HG02981 (cell line): Measurements from ENCODE around the gene CSTPP1.
"Not testable (repeated sequence)": the region's sequence is repeated elsewhere in the genome, so short reads cannot be mapped to it uniquely, and the experiment has no call there.

Experiments
- ATAC-seq: cut with Tn5 transposase; IDR thresholded peaks from one replicate; pipeline ENCODE4 v1.9.1; 2021; ENCODE audit warnings: mild to moderate bottlenecking, moderate library complexity; ENCODE audit not compliant: unreplicated experiment

CSTPP1 gene

DNA sequence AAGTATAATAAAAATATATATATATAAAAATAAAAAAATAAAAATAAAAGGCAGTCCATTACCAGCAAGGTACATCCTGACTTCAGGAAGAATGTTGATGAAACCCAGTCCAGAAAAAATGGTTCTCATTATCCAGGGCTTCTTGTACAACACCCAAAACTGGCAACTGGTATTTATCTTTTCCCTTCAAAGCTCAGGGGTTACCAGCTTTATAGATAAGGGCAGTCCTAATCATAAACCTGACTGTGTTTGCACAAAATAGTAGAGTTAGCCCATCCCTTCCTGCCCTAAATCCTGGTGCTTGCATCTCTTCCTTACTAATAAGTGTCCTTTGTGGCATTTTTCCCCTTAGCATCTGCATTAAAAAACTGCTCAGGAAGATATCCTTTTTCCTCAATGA, 97.5 kb downstream of the CSTPP1 start:
- no peak for ATAC-seq

DNA sequence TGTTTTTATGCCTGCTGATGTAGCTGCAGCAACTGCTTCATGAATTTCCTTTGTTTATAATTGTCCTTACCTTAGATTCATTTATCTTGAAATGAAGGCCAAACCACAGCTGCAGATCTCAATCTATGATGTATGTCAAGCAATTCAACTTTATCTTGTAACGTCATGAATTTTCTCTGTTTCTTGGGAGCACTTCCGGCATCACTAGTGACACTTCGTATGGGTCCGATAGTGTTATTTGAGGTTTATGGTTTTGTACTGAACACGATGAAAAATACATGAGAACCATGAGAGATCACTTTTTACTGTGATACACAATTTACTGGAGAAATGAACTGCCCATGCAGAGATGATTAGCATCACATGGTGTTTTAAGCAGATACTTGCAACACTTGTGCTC, 98.5 kb downstream of the CSTPP1 start:
- ATAC-seq = no peak

DNA sequence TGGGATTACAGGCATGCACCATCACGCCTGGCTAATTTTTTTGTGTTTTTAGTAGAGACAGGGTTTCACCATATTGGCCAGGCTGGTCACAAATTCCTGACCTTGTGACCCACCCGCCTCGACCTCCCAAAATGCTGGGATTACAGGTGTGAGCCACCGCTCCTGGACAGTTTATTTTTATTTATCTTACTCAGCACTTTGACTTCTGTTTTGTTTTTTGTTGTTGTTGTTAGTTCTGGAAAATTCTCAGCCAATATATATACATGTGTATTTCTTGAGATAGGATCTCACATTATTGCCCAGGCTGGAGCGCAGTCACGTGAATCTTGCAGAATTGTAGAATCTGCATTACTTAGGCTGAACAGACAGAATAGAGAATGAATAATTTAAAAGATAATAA, 107.6 kb downstream of the CSTPP1 start:
- ATAC-seq = no peak

DNA sequence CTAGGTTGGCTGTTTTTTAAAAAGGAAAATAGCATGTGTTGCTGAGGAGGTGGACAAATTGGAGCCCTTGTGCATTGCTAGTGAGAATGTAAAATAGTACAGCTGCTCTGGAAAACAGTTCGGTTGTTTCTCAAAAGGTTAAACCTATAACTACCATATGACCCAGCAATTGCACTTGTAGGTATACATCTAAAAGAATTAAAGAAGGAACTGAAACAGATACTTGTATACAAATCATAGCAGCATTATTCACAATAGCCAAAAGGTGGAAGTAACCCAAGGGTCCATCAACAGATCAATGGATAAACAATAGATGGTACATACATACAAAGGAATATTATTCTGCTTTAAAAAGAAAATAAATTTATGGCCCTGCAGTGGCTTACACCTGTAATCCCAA, 111.4 kb downstream of the CSTPP1 start:
- ATAC-seq = no peak

DNA sequence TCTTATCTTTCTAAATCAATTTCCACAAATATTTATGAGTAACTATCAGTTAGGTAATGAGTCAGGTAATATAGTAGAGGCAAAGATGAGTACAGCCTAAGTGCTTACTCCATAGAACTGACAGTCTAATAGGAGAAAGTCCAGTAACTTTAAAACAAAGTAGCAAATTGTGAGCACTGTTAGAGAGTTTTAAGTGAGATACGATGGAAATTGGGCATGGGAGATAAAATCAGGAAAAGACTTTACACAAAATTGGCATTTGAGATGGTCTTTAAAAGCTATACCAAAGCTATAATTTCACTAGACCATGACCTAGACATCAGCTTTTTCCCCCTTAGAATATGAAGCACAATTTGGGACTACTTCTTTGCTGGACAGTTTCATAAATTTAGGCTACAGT, 113.7 kb downstream of the CSTPP1 start:
- no peak for ATAC-seq

DNA sequence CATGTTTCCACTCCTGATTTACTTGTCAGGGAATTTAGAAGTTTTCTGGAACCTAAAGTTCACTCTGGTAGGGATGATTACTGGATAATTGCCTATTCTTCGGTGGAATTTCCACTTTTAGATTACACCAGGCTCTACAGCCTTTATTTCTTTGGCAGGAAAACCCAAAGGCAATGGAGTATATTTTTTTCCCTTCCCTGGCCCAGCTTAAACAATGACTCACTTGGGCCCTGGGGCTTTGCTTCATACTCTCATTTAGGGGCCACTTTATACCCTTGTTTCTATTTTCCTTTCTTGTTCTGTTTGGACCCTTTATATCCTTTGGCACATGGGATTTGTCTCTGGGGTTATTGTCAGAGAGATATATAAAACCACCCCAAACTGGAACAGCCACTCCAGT, 114.7 kb downstream of the CSTPP1 start:
- no peak for ATAC-seq

DNA sequence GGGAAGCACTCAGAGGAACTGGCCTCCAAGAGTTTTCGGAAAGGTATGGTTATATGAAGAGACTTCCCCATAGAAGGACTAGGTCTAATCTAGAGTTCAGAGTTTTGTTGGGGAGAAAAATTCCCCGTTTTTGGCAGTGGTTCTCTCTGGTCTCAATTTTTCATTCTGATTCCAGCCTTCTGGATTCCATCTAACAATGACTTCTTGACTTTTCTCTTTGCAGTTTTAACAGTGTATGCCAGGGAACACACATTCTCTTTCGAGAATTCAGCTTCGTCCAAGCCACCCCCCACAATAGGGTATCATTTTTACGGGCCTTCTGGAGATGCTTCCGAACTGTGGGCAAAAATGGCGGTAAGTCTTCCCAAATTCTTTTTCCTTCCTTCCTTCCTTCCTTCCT, 115.6 kb downstream of the CSTPP1 start:
- ATAC-seq = no peak

DNA sequence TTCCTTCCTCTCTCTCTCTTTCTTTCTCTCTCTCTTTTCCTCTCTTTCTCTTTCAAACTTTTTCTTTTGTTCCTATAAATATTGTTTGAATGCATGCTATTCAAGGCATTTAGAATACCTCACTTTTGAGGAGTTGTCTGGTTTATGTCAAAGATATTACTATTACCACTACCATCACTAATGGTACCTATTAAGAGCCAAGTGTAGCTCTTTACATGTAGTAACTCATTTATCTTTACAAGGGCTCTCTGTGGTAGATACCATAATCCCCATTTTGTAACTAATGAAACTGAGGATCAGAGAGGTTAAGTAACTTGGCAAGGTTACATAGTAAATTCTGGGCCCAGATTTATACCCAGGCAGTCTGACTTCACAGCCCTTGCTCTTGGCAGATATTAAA, 116.0 kb downstream of the CSTPP1 start:
- ATAC-seq = no peak

DNA sequence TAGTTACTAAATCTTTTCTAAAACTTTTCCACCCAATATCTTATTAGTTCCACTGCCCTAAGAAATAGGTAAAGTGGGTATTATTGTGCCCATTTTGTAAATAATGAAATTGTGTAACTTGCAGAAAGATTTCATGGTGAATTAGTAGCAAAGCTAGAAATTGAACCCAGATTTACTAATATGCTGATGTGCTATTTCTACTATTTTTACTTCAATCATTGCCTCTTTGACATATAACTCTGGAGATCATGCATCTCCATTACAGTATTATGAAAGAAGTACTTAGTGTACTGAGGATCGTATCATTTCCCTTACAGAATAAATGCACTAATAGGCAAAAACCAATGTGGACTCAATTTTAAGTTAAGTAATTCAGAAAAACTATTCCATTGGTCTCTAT, 119.0 kb downstream of the CSTPP1 start:
- ATAC-seq = no peak

DNA sequence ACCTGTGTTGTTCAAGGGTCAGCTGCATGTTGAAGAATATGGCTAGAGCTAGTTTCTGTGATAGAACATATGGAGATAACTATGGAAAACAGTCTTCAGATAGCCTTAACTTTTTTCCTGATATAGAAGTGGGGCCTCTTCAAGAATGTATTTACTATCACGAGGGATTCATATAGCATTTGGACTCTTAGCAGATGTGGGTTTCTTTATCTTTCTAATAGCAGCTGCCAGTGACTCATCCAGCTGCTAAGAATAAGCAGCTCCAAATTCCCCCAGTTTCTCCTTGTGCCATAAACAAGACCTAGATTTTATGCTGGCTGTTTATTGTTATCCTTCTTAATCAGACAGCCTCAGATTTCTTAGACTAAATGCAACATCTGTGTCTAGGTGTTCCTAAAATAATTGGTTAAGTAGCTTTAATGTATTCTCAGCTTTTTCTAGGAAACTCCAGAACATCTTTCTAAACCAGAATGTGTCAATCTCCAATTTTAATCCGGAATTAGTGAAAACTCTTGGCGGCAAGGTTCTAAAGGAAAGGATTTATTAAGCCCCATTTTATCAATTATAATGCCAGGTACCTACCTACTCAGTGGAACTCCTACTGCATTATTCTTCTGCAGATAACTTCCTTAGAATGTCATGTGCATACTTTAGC, 119.8 kb downstream of the CSTPP1 start:
- no peak for ATAC-seq

DNA sequence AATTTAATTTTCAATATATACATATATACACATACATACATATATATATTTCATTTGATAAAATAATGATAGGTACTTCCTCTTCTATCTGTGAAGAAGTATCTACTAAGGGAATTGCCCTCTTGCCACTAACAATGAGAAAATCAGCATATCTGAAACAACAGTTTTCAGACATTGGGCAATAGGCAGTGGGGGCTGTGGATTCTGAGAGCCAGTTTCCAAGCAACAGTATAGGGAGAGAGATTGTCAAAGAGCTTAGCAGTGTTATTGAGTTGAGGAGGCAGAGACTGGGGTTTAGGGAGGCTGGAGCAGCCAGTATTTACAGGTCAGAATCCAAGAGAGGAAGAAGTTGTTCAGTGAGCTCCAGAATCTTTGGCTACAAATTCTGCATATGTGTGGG, 120.8 kb downstream of the CSTPP1 start:
- ATAC-seq = no peak

DNA sequence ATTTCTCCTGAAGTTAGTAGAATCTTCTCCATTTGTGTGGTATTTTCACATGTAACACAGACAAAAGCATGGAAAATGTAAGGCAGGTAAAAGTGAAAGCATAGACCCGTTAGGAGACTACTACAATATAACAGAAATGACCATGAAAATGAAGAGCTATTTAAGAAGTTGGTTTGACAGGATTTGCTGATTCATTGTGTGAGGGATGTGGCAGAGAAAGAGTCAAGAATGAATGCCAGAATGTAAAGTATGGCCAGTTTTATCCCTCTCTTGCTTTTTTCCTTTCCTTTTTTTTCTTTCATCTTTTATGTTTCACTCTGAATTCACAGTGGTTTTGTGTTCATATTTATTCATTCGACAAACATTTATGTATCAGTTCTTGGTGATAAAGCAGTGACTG, 124.2 kb downstream of the CSTPP1 start:
- ATAC-seq = no peak

DNA sequence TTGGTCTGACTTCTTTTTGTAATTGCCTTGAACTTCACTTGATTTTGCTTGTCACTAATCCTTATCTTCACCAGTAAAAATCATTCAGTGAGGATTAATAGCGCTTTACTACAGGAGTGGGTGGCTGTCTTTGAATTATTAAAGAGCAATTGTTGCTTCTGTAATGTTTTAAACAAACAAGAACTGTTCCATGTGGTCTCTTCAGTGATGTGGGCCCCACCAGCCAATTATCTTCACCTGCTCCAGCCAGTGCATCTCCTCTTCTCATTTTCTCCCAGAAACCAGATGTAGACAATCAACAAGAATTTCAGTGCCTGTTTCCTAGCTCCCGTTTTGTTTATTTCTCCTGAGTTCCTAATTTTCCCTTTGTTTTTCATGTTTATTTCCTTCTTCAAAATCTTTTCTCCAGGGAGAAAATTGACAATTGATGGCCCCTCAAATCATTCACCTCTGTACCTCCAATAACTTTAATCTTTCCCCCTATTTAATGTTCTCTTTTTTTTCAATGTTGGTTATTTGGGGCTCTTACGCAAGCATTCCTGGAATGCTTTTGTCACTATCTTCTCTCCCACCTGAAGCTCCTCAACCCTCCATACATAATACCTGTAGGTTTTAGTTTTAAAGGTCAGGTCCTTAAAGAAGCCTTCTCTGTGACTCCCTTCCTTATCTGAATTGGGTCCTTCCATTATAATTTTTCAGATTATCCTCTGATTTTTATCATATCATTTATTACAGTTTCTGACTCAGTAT, 125.0 kb downstream of the CSTPP1 start:
- ATAC-seq = no peak

DNA sequence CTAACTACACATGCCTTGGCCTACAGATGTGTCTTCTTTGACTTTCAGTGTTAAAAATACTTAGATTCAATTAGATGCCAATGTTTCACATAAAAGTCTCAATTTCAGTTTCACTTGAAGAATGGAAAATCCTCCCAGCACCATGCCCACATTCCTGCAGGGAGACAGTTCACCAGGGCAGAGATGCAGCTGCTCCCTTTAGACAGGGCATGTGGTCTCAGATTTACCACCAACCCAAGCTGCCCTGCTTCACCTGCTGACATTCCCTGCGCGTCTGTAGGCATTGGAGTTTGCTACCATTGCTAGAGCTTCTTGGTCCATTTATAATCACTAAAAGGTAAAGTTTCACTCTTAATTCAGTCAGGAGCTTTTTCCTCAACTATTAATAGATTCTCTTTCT, 126.2 kb downstream of the CSTPP1 start:
- ATAC-seq = no peak

DNA sequence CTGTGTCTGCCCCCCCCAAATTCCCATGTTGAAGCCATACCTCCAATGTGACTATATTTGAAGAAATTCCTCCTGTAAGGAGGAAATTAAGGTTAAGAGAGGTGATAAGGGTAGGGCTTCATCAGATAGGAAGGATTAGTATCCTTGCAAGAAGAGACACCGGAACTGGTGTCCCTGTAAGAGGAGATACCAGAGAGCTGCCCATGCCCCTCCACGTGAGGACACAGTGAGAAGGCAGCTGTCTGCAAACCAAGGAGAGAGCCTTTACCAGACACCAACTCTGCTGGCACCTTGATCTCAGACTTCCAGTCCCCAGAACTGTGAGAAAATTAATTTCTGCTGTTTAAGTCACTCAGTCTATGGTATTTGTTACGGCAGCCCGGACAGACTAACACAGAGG, 130.8 kb downstream of the CSTPP1 start:
- ATAC-seq = no peak

DNA sequence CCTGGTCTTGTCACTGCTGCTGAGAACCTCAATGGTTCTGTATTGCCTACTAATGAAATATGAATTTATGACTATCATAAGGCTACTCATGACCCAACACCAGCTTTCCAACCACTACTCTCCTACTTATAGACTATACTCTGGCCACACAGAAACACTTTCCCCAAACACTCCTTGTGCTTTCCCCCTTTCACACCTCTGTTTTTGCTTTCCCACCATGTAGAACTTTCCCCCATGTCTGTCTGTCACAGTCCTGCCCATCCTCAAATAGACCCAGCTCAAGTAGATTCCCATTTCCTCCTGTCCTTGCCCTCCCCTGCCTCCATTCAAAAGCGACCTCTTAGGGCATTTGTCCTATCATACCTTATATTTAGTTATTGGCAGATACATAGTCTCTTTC, 134.2 kb downstream of the CSTPP1 start:
- ATAC-seq = no peak

DNA sequence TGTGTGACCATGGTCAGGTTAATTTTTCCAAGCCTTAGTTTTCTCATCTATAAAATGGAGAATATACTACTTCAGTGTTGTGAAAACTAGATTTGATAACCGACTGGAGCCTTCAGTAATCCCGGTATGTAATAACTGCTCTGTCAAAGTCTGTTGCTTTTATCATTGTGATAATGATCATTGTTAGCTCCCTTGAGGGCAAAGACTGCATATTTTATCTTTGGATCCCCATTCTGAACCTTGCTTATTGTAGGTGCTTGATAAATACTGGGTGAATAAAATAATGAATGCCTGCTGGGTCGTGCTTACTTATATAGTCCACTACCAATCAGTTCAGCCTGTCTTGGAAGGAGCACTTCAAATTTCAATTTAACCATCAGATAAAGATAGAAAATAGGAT, 134.8 kb downstream of the CSTPP1 start:
- no peak for ATAC-seq

DNA sequence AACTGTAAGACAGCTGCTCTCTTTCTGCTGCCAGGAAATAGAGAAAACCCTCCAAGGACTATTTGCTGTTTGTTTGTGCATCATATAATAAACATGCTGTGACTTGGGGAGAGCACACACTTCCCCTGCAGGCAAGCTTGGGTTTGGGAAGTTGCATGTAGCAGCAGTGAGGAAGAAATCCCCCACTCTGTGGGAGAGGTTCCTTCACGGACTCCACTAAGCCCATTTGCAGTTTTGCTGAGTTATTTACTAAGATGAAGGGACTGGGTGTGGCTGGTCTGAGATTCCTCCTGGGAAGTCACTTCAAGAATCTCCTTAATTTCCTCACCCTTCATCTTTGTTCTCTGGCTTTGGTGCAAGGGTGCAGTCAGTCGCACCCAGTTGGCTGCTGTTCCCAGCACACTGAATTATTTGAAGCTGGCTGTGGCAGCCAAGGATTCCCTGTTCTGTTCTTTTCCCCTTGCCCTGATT, 135.3 kb downstream of the CSTPP1 start:
- ATAC-seq = no peak

DNA sequence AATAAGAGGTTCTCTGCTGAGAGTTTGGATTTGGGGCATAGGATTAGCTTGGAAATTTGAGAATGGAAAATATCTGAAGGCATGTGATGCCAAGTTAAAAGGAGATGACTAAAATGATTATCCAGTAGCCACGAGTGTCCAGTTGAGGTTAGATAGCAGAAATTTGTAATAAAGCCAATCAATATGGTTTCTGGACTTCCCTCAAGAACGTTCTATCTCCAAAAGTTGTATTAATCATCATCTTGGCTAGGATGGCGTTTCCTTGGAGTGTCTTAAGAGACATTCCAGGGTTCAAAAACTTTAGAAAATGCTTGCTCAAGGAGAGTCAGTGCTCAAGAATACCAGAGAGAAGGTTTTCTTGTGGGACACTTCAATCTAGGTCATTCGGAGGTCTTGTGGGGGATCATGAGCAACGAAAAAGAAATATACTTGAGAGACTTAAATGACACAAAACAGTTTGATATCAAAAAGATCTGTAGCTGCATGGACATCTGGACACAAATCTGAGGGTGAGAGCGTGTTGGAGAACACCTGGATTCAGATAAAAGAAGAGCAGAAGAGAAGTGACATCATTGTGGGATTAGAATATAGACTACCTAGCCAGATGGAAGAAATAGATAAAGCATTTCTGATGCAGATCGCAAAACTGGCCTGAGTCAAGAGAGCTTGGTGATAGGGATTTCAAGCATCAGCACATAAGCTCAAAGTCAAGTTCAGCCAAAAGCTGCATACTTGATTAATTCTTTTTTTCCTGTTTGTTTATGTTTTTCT, 142.4 kb downstream of the CSTPP1 start:
- no peak for ATAC-seq

DNA sequence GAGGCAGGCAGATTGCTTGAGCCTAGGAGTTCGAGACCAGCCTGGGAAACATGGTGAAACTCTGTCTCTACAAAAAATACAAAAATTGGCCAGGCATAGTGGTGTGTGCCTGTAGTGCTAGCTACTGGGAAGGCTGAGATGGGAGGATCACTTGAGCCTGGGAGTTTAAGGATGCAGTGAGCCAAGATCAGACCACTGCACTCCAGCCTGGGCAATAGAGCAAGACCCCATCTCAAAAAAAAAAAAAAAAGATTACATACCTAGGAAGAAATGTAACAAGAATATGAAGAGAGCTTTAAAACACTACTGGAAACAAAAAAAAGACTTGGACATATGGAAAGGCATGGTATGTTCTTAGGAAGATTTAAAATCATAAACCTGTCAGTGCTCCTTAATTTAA, 144.2 kb downstream of the CSTPP1 start:
- ATAC-seq = not testable (repeated sequence)

DNA sequence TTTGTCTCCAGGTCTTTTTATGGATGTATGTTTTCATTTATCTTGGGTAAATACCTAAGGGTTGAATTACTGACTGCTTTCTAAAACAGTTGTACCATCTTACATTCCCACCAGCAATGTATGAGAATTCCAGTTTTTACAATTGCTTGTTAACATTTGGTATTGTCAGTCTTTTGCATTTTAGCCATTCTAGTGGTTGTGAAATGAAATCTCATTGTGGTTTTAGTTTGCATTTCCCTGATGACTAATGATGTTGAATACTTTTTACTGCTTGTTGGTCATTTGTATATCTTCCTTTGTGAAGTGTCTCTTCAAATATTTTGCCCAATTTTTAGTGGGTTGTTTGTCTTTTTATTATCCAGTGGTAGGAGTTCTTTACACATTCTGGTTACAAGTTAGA, 147.4 kb downstream of the CSTPP1 start:
- ATAC-seq = no peak

DNA sequence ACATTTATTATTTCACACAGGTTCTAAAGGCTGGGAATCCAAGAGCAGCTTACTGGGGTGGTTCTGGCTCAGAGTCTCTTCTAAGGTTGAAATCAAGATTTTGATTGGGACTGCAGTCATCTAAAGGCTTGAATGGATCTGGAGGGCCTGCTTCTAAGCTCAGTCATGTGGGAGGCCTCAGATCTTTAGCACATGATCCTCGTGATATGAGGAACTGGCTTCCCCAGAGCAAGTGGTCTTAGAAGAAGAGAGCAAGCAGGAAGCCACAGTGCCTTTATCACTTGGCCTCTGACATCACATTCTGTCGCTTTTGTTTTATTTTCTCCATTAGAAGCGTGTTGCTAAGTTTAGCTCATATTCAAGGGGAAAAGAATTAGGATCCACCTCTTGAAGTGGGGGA, 151.2 kb downstream of the CSTPP1 start:
- ATAC-seq = no peak
